Measurements from ENCODE around the gene CPEB2. TPM values are rescaled to one million over a fixed set of nuclear protein-coding genes. Genes with fewer than 3 reads are reported as not detected.

Gene CPEB2
- total RNA-seq, 4 donors from 2014 or later = 10.5 to 32.6 (median 22.6) TPM

GRCh38 chr4:15018361-15018760 is 16.1 kb downstream of the CPEB2 start:
- no peak overlapping the region for H3K4me3 ChIP-seq
- peaks cover 0 to 63% (median 3%) of the 10 kb centered on the region in 3 donors for H3K36me3 ChIP-seq
- peaks cover 0 to 57% (median under 1%) of the 10 kb centered on the region in 3 donors for H3K4me1 ChIP-seq
- no peak for DNase-seq
- no peaks in the 10 kb centered on the region for H3K27me3 ChIP-seq
- no peaks in the 10 kb centered on the region for H3K9me3 ChIP-seq
- intact Hi-C loops (cut with DNase I) = no loop called here
- H3K27ac ChIP-seq = peak overlapping the region in 1 of 4 donors; percentile 5
- TF ChIP-seq CTCF (IDR thresholded peaks at IDR 0.05) = no peak
- TF ChIP-seq POLR2A (IDR thresholded peaks at IDR 0.05) = no peak

GRCh38 chr4:15020502-15021286 is 18.4 kb downstream of the CPEB2 start:
- H3K9me3 ChIP-seq = no peaks in the 10 kb centered on the region
- no peaks in the 10 kb centered on the region for H3K27me3 ChIP-seq
- intact Hi-C loops (cut with DNase I) = no loop called here
- peaks cover 0 to 71% (median 3%) of the 10 kb centered on the region in 3 donors for H3K36me3 ChIP-seq
- H3K27ac ChIP-seq = peak overlapping the region in 1 of 4 donors; percentile 1
- WGBS, 2 donors = 67 to 90% methylated on average over 7 of the region's 7 CpGs
- TF ChIP-seq CTCF (IDR thresholded peaks at IDR 0.05) = no peak
- no peak for TF ChIP-seq POLR2A (IDR thresholded peaks at IDR 0.05)
- H3K4me1 ChIP-seq = peaks cover 0 to 47% (median 0%) of the 10 kb centered on the region in 3 donors
- no peak for DNase-seq
- H3K4me3 ChIP-seq = no peak overlapping the region

GRCh38 chr4:15021311-15021710 is 19.0 kb downstream of the CPEB2 start:
- 32 to 60% methylated on average over 2 of the region's 2 CpGs for WGBS, 2 donors
- Histone ChIP-seq H3K36me3 (peaks cover 0 to 71% (median 3%) of the 10 kb centered on the region in 3 donors), H3K27me3 (no peaks in the 10 kb centered on the region), H3K4me1 (peaks cover 0 to 44% (median 0%) of the 10 kb centered on the region in 3 donors), H3K4me3 (no peak overlapping the region), H3K27ac (peak overlapping the region in 2 of 4 donors; percentile 23 to 27), H3K9me3 (no peaks in the 10 kb centered on the region)
- intact Hi-C loops (cut with DNase I) = no loop called here
- DNase-seq = no peak
- TF ChIP-seq CTCF (IDR thresholded peaks at IDR 0.05) (no peak), POLR2A (IDR thresholded peaks at IDR 0.05) (no peak)

- Histone ChIP-seq H3K27me3 (no peaks in the 10 kb centered on the region), H3K4me3 (no peak overlapping the region), H3K27ac (peak overlapping the region in 2 of 4 donors; percentile 23 to 27), H3K36me3 (peaks cover 0 to 67% (median 3%) of the 10 kb centered on the region in 3 donors), H3K4me1 (peaks cover 0 to 38% (median 0%) of the 10 kb centered on the region in 3 donors), H3K9me3 (no peaks in the 10 kb centered on the region)
- no peak for DNase-seq
- 53 to 77% methylated on average over 2 of the region's 2 CpGs for WGBS, 2 donors
- no peak for TF ChIP-seq CTCF (IDR thresholded peaks at IDR 0.05)
- no peak for TF ChIP-seq POLR2A (IDR thresholded peaks at IDR 0.05)
- intact Hi-C loops (cut with DNase I) = no loop called here
Observed at GRCh38 chr4:15021946-15022345, 19.7 kb downstream of the CPEB2 start.

GRCh38 chr4:15024386-15024785 is 22.1 kb downstream of the CPEB2 start:
- TF ChIP-seq POLR2A (IDR thresholded peaks at IDR 0.05) (no peak), CTCF (IDR thresholded peaks at IDR 0.05) (no peak)
- DNase-seq = no peak
- peaks cover 0 to 21% (median 3%) of the 10 kb centered on the region in 3 donors for H3K4me1 ChIP-seq
- H3K4me3 ChIP-seq = no peak overlapping the region
- H3K9me3 ChIP-seq = no peaks in the 10 kb centered on the region
- intact Hi-C loops (cut with DNase I) = no loop called here
- H3K27me3 ChIP-seq = no peaks in the 10 kb centered on the region
- WGBS, 2 donors = 0% methylated on average over 1 of the region's 1 CpG
- no peak overlapping the region for H3K27ac ChIP-seq
- H3K36me3 ChIP-seq = peaks cover 0 to 48% (median 3%) of the 10 kb centered on the region in 3 donors

All from esophagus squamous epithelium (tissue), 5 donors.